COLO668 (cell line): ENCODE data around the gene KRT80.
A peak's percentile ranks its signal among the peaks of the same experiment; 100 is the strongest.

Experiments
- DNase-seq: peaks from one replicate; lab custom pipeline; 2025; ENCODE audit not compliant: unreplicated experiment; lab: John Stamatoyannopoulos, UW

KRT80 gene

GRCh38 chr12:52181746-52182145 is 10.1 kb downstream of the KRT80 start:
- peak; percentile 63 for DNase-seq

- no peak for DNase-seq
Measured at GRCh38 chr12:52180971-52181628, 10.7 kb downstream of the KRT80 start.

GRCh38 chr12:52179396-52179973 is 12.3 kb downstream of the KRT80 start:
- DNase-seq = no peak

- no peak for DNase-seq
Measured at GRCh38 chr12:52178984-52179383, 12.8 kb downstream of the KRT80 start.

- no peak for DNase-seq
Measured at GRCh38 chr12:52178443-52178842, 13.4 kb downstream of the KRT80 start.

GRCh38 chr12:52175371-52176350 is 16.2 kb downstream of the KRT80 start:
- DNase-seq = peak; percentile 79

GRCh38 chr12:52173526-52173925 is 18.3 kb downstream of the KRT80 start:
- DNase-seq = no peak

- no peak for DNase-seq
Measured at GRCh38 chr12:52172956-52173355, 18.9 kb downstream of the KRT80 start.

GRCh38 chr12:52171950-52172512 is 19.8 kb downstream of the KRT80 start:
- DNase-seq = peak; percentile 46

GRCh38 chr12:52170827-52171226 is 21.0 kb downstream of the KRT80 start:
- DNase-seq = no peak

- DNase-seq = no peak
Measured at GRCh38 chr12:52169886-52170285, 21.9 kb downstream of the KRT80 start.

GRCh38 chr12:52168019-52168717 is 23.6 kb downstream of the KRT80 start:
- DNase-seq = peak; percentile 15

- no peak for DNase-seq
Measured at GRCh38 chr12:52167526-52167925, 24.3 kb downstream of the KRT80 start.

- no peak for DNase-seq
Measured at GRCh38 chr12:52166672-52167071, 25.1 kb downstream of the KRT80 start.

GRCh38 chr12:52165096-52165855 is 26.5 kb downstream of the KRT80 start:
- DNase-seq = no peak

- no peak for DNase-seq
Measured at GRCh38 chr12:52164624-52165023, 27.2 kb downstream of the KRT80 start.

GRCh38 chr12:52162981-52163380 is 28.8 kb downstream of the KRT80 start:
- DNase-seq = no peak

GRCh38 chr12:52160200-52160599 is 31.6 kb downstream of the KRT80 start:
- DNase-seq = no peak

- DNase-seq = no peak
Measured at GRCh38 chr12:52157566-52158150, 34.2 kb downstream of the KRT80 start.
